ENCODE results near the gene IL19. TPM values are rescaled to one million over a fixed set of nuclear protein-coding genes. Genes with fewer than 3 reads are reported as not detected.

Gene IL19
- total and polyA plus RNA-seq, 2 donors (not counting 3 experiments of a cell fraction or from before 2014, with no cell fraction given) = not detected

GRCh38 chr1:206856674-206857464 is 86.3 kb downstream of the IL19 start:
- H3K27ac ChIP-seq (ENCODE audit: insufficient read depth, low read depth, low read length) = no peak overlapping the region
- ChIA-PET POLR2A (no interaction called here), CTCF (no interaction called here)
- H3K4me1 ChIP-seq (ENCODE audit: control insufficient read depth, extremely low read depth, insufficient read depth, low read length) = no peaks in the 10 kb centered on the region
- TF ChIP-seq JUN (IDR thresholded peaks at IDR 0.05; ENCODE audit: borderline replicate concordance, insufficient read depth, insufficient read length, low read depth) (no peak), MYC (IDR thresholded peaks at IDR 0.05; ENCODE audit: low read depth, low read length) (no peak), CTCF (IDR thresholded peaks at IDR 0.05; ENCODE audit: extremely low read depth in 1 of 2, insufficient read depth in 1 of 2, low read depth in 1 of 2, low read length in 2 of 2) (no peak), GATA2 (IDR thresholded peaks at IDR 0.05; ENCODE audit: insufficient read depth, insufficient read length, low read depth, low read length) (no peak), EZH2 (IDR thresholded peaks at IDR 0.05; ENCODE audit: borderline replicate concordance, low read depth, low read length, severe bottlenecking) (no peak), FOS (IDR thresholded peaks at IDR 0.05; ENCODE audit: borderline replicate concordance, insufficient read depth, low read length) (no peak), POLR2A (IDR thresholded peaks at IDR 0.05; ENCODE audit: low read depth, low read length) (no peak), POLR2AphosphoS5 (IDR thresholded peaks at IDR 0.05; ENCODE audit: insufficient read depth, low read depth, low read length) (no peak), MAX (IDR thresholded peaks at IDR 0.05; ENCODE audit: insufficient read depth, insufficient read length) (no peak)
- H3K36me3 ChIP-seq (ENCODE audit: control insufficient read depth in 2 of 2, extremely low read depth in 1 of 2, insufficient read depth in 2 of 2, low read length in 2 of 2) = no peaks in the 10 kb centered on the region
- H3K27me3 ChIP-seq (ENCODE audit: control insufficient read depth in 2 of 2, insufficient read depth in 2 of 2, low read length in 2 of 2) = no peaks in the 10 kb centered on the region
- H3K4me2 ChIP-seq (ENCODE audit: insufficient read depth, low read length) = no peak overlapping the region
- H3K9me1 ChIP-seq (replicated peaks; ENCODE audit: control insufficient read depth, extremely low read depth, insufficient read depth, low read length) = no peaks in the 10 kb centered on the region
- H3K9ac ChIP-seq (replicated peaks; ENCODE audit: extremely low read depth, insufficient read depth, low read length) = no peak overlapping the region
- H2AFZ ChIP-seq (ENCODE audit: low read depth, low read length) = no peak overlapping the region
- H4K20me1 ChIP-seq (replicated peaks; ENCODE audit: control insufficient read depth, extremely low read depth, insufficient read depth, low read length) = no peaks in the 10 kb centered on the region
- BruUV-seq (replicated peaks) = no TSS peak
- intact Hi-C loops (cut with micrococcal nuclease) = no loop called here
- H3K79me2 ChIP-seq (ENCODE audit: control insufficient read depth, insufficient read depth, low read length) = no peaks in the 10 kb centered on the region
- no peaks in the 10 kb centered on the region for H3K9me3 ChIP-seq (replicated peaks; ENCODE audit: control insufficient read depth, insufficient read depth, low read length)
- dilution Hi-C loops (cut with MboI; ENCODE audit: extremely low pct_ligation_motif_present, low sequenced_read_pairs) = no loop called here
- FAIRE-seq = no peak
- no peak overlapping the region for H3K4me3 ChIP-seq (replicated peaks in 1 of 3; ENCODE audit: insufficient read depth in 1 of 3, low read depth in 1 of 3, low read length in 3 of 3)
- DNase-seq (ENCODE audit: low read depth, low spot score) = no peak

All from endothelial cell of umbilical vein (primary cell).